CD4-positive, alpha-beta T cell treated with Interleukin-15 for 4 hours (primary cell): ENCODE measurements around the gene TNFRSF18.

Experiments used
- DNase-seq: peaks from one replicate; pipeline ENCODE4 v3.0.0-alpha.2; 2020; ENCODE audit warnings: low spot score

Gene TNFRSF18

GRCh38 chr1:1240822-1241587, 34.6 kb upstream of the TNFRSF18 start:
- DNase-seq, result no peak

GRCh38 chr1:1240348-1240732, 33.9 kb upstream of the TNFRSF18 start:
- DNase-seq, result no peak

GRCh38 chr1:1239614-1240347, 33.4 kb upstream of the TNFRSF18 start:
- DNase-seq, result no peak

GRCh38 chr1:1239227-1239613, 32.8 kb upstream of the TNFRSF18 start:
- DNase-seq, result no peak

GRCh38 chr1:1238702-1239178, 32.3 kb upstream of the TNFRSF18 start:
- DNase-seq, result no peak

GRCh38 chr1:1237874-1238701, 31.7 kb upstream of the TNFRSF18 start:
- DNase-seq, result no peak

GRCh38 chr1:1236945-1237873, 30.8 kb upstream of the TNFRSF18 start:
- DNase-seq, result no peak

GRCh38 chr1:1236176-1236763, 29.9 kb upstream of the TNFRSF18 start:
- DNase-seq, result no peak

GRCh38 chr1:1235016-1235744, 28.8 kb upstream of the TNFRSF18 start:
- DNase-seq, result no peak

GRCh38 chr1:1234180-1234808, 27.9 kb upstream of the TNFRSF18 start:
- DNase-seq, result no peak

GRCh38 chr1:1233567-1233892, 27.1 kb upstream of the TNFRSF18 start:
- DNase-seq, result no peak

- no peak for DNase-seq
These were observed 26.6 kb upstream of the TNFRSF18 start for GRCh38 chr1:1232796-1233566.

GRCh38 chr1:1232208-1232795, 25.9 kb upstream of the TNFRSF18 start, which contains the start of gene B3GALT6:
Gene B3GALT6, plus strand, starts transcription at chr1:1232237. Its CDS starts 42 bp downstream, at chr1:1232279.
- DNase-seq, result no peak

- DNase-seq, result peak; percentile 97
These were observed 25.2 kb upstream of the TNFRSF18 start, which contains the start of gene SDF4 for GRCh38 chr1:1231400-1232207. Gene SDF4, minus strand, starts transcription at chr1:1232001. Its CDS starts 3,229 bp downstream, at chr1:1228772.

GRCh38 chr1:1230656-1231399, 24.4 kb upstream of the TNFRSF18 start:
- no peak for DNase-seq

- DNase-seq, result no peak
These were observed 23.4 kb upstream of the TNFRSF18 start for GRCh38 chr1:1229770-1230169.
